Caki2 (cell line): Measurements from ENCODE around the gene BMAL1. TPM values are rescaled to one million over a fixed set of nuclear protein-coding genes. Genes with fewer than 3 reads are reported as not detected.

ENCODE experiments used
- DNase-seq: peaks from one replicate; pipeline ENCODE4 v3.0.0-alpha.2; 2015; ENCODE audit warnings: low read depth
- in situ Hi-C: cut with HindIII; loops from 2 replicates; pipeline ENCODE4 v1.10.0; 2016; ENCODE audit warnings: low sequenced_read_pairs, low pct_unique_long_range_greater_than_20kb, mixed read lengths
- total RNA-seq: library from RNA; depleted of rRNA; stranded (reverse); fragments of >200 nt; shearing (Covaris generic); gene quantifications from 2 replicates; pipeline ENCODE4 v1.2.3, GENCODE V29; 2014; ENCODE audit warnings: low replicate concordance

Gene BMAL1
- total RNA-seq, 1 experiment from 2014 or later, result 11.3 TPM

DNA sequence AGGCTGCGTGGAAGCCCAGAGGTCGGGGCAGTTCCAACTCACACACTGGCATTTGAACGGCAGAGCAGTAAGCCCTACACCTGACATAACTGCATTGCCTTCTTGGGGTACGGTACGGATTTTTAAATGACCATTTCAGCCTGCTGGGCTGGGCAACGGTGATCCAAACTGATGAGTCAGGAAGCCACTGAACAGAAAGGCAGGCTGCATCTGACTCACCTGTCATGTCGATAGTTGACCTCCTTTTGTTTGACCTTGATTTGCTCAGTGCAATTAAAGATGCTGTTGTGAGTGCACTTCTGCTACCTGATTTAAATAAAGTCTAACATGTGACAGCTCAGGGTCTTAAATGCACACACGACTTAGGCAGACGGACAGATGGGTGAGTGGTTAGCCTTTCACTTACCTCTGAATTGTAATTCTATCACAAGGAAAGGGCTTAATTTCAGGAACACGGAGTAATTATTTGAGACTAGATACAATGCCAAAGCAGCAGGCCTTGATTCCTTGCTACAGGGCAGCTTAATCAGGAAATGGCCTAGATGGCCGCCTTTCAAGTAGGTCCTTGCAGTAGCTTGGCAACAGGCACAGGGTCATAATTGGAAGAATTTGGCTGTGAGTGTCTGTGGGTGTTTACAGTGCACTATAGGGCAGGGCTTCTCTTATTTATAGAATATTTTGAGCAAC, 52.2 kb downstream of the BMAL1 start:
- DNase-seq, result no peak
- in situ Hi-C loops, result no loop called here

DNA sequence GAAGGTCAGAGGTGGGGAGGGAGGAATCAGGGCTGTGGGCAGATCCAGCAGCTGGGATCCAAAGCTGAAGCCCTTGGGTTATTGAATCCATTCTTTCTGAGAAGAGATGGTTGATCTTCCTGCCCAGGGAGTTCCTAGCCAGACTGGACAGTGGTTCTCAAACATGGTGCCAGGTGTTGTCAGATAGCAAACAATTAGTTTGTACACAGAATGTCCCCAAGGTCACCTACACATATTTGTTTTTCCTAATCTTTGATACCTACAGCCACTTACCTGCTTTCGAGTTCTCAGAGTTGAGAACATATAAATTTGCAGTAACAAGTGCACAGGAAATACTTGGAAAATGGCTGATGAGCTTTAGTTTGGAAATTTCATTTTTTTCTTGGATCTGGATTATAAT, 54.5 kb downstream of the BMAL1 start:
- in situ Hi-C loops, result no loop called here
- no peak for DNase-seq

DNA sequence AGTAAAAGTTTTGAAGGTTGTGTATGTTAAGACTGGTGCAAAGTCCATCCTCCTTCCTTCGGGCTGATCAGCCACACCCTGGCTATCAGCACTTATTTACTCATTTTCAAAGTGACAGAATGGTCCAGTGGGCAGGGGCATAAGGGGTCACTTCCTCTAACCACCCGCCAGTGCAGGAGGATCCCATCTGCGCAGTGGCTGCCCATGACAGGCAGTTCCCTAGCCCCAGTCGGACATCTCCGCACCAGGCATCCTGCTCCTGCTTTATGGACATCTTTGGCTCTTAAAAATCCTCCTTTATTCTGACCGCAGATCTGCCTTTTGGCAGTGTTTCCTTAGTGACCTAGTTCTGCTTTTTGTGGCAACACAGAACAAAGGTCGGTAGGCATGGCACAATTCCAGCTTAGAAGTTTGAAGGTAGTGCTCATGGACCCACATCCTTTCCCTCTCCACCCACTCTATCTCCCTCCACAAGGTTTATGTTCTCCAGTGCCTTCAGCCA, 55.9 kb downstream of the BMAL1 start:
- in situ Hi-C loops, result no loop called here
- DNase-seq, result peak; percentile 84

DNA sequence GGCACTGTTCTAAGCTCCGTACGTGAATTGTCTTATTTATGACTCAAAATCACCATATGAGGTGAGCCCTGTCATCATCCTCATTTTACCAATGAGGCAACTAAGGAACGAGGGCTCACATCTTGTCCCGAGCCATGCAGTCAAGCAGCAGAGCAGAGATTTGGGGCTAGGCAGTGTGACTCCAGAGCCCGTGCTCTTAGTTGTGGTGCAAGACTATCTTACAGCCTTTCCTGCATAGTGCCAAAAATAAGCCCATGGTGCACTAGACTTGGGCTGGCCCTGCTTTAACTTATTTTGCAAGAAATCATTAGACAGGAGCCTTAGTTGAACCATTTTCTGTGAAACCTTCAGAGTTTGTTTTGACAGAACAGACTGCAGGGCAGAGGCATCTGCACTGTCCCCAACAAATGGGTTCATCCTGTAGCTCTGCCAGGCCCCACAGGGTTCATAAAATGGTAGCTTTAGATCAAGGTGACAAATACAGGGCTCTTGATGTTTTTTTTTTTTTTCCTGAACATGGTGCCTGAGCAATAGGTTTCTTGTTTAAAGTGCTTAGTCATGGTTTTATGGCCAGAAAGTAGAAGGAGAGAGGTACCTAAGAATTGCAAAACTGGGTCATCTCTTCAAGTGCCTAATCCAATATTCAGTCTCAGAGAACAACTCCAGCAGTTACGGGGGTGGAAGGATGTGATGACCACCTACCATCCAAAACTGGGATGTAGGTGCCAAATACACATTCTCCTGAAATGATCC, 56.6 kb downstream of the BMAL1 start:
- in situ Hi-C loops, result no loop called here
- peak; percentile 56 for DNase-seq

DNA sequence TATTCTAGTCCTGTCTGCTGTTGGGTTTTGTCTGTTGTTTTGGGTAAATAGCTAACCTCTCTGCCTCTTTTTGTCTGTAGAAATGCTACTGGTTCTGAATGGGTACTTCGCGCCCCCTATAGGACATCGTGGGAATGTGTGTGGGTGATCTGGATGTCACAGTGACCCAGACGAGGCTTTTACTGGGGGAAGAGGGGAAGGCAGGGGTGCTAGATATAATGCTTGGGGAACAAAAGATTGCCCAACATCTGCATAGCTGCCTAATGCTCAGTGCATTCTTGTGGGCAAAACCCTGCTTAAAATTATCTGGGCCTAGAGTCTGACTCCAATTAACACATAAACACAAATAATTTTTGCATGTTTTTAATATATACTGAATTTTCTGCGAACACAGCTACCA, 57.7 kb downstream of the BMAL1 start:
- peak; percentile 72 for DNase-seq
- in situ Hi-C loops, result no loop called here

DNA sequence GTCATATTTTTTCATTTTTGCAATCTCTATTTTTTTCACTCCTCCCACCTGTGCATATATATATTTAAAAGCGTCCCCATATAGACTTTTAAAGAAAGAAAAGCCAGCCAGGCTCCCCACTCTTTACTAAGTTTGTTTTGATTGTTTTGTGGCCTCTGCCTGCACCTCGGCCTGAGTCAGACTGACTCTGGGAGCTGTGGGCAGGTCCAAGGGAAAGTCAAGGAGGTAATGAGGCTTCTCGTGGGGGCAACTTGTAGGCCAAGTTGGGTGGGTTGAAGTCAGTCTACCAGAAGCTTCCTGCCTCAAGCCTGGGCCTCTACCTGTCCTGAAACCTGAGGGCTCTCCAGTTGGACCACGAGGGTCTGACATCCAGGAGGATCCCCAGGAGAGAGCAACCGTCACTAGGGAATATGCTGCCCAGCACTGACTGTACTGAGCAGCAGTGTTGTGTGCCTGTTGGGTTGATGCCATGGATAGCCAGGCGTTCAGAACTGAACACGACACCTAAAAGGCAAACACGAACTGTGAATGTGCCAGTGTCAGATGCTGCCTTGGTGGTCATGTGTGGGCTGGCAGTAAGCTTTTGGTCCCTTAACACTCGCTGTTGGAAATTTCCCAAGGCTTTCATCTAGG, 58.8 kb downstream of the BMAL1 start:
- in situ Hi-C loops, result no loop called here
- peak; percentile 59 for DNase-seq

DNA sequence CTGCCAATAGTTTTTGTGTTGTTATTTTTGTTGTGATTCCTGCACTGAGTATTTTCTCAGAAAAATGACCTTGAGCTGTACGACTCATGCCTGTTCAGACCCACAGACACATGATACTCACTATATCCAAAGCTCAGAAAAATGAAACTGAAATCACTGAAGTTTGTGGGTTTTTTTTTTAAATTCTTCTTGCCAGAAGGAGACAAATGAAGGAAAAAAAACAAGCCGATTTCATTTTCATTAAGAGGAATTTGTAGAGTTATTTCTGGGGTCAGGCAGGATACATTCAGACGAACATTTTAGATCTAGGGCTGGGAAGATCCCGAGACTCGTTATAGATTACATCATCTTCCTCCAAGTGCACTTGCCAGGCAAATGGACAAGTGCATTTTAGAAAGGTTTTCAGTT, 60.4 kb downstream of the BMAL1 start:
- no peak for DNase-seq
- in situ Hi-C loops, result no loop called here

DNA sequence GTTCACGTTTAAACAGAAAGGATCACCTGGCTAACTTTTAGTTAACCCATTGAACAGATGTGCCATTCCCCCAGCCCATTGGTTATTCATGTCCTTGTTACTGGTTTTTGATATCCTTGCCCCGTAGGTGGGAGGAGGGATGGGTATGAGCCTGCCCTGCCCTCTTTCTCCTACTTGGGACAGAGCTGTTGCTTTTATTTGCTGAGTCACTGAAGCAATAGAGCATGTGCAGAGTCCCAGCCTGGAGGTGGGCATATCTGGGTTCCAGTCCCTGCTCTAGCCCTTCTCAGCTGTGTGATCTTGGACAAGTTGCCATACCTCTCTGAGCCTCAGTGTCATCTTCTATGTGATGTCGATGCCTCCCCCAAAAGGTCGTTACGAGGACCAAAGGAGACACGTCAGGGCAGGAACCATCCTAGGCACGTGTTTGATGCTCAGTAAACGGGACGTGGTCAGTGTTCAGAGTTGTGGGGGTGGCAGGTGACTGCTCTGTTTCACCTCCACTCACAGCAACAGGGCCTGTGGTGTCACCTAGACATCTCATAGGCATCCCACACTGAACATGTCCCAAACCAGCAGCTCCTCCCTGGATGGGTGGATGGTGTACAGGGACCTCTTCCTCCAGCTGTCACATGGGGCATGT, 61.0 kb downstream of the BMAL1 start:
- peak; percentile 86 for DNase-seq
- in situ Hi-C loops, result no loop called here

DNA sequence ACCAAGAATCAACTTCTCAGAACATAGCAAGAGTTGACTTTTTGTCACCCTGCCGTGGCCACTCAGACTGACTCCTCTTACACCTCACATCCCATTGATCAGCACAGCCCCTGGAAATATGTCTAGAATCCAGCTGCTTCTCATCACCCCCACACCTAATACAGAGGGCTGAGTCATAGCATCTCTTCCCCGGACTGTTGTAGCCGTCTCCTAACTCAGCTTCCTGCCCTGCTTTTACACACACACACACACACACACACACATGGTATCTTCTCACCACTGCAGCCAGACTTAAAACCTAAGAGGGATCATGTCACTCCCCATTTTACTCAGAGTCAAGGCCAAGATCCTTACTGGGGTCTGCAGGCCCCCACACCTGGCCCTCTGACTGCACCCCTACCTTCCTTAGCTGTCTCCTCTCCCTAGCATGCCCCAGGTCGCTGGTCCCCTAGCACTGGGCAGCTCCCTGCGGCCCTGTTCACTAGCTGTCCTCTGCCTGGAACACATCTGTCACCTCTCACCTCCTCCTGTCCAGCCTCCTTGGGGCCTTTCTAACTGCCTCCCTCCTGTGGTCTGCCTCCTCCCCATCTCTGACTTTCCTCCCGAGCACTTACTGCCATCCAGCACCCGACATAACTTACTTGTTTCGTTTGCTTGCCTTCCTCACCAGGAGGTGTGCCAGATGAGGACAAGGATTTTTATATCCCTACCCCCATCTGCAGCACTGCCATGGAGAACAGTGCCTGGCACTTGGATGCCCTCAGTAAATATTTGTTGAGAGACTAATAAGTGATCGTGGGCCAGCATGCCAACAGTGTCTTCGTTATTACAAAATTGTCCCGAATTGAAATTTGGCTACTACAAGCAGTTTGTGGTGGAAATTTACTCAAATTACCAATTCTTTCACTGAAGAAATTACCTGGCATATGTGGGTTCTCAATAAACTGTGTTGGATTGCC, 61.9 kb downstream of the BMAL1 start:
- in situ Hi-C loops, result no loop called here
- peak; percentile 79 for DNase-seq

DNA sequence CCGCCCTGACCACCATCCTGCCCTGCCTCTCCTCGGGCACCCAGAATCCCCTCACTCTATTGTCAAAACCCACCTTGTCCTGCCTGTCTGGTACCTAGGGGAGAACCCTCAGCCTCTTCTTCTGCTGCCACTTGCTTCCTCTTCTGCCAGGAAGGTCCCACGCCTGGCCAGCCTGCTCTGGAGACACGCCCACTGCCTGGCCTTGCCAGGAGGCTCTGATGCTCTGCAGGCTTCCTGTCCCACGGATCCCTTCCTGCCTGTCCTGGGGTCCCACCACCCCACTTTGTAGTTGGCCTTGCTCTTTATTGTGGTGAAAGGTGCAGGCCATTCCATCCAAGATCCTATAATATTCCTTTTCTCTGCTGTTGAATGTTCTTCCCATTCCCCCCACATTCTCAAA, 63.4 kb downstream of the BMAL1 start:
- in situ Hi-C loops, result no loop called here
- no peak for DNase-seq

DNA sequence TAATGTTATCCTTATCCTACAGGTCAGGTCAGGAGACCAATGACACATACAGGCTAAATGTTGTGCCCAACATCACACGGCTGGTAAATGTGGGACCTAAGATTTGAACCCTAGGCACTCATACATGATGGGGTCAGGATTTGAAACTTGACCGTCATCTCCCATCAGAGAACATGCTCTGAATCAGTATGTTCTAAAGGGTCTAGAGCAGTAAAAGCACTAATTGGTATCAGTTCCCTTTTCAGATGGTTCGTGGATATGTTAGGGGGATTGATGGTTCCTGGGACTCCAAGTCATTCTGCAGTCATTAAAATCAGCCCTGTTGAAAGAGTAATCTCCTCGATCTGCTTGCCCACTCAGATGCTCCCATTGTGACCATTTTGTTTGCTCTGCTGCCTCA, 65.5 kb downstream of the BMAL1 start:
- in situ Hi-C loops, result no loop called here
- no peak for DNase-seq

DNA sequence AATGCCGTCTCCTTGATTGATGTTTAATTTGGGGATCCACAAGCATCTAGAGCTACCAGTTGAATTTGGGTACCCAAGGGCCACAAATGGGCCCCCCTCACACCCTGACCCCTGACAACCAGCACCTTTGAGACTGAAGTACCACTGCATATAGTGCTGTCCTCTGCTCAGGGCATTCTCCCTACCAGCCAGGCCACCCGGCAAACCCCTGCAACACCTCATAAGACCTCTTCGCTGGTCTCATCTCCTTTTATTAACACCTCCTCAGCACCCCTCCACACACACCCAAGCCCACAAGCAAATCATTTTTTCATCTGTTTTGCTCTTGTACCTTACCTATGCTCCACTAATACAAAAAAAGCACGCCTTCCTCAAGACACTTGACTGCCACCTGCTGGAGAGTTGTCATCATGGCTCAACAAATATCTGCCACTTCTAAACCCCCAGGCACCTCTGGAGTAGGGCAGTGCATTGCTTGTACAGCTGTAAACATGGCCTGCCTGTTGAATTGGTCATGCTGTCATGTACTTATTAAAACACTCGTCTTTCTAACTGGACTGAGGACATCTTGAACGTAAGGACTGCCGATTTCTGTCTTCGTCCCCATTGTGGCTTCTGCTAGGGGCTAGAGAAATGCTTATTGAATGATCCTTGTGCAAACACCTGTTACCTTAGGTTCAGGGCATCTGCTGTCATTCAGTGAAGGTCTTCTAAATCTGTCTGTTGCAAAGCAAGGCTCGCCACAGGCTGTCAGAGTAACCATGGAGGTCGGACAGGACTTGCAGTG, 66.5 kb downstream of the BMAL1 start:
- in situ Hi-C loops, result no loop called here
- peak; percentile 82 for DNase-seq

DNA sequence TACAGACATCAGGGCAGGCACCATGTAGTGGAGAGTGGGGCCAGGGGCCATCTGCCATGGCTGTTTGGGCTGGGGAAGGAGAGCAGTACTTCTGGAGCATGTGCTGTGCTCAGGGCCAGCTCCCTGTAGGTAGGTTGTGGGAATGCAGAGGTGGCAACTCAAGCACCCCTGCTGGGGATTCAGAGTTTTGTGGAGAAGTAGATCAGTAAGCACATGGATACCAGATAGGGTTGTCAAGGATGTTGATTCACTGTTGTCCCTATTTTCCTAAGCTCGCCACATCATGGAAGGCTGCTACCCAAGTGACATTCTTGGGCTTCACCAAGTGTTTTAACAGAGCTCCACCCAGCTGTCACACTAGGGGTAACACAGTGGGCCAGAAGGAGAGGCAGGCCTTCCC, 67.2 kb downstream of the BMAL1 start:
- in situ Hi-C loops, result no loop called here
- no peak for DNase-seq

DNA sequence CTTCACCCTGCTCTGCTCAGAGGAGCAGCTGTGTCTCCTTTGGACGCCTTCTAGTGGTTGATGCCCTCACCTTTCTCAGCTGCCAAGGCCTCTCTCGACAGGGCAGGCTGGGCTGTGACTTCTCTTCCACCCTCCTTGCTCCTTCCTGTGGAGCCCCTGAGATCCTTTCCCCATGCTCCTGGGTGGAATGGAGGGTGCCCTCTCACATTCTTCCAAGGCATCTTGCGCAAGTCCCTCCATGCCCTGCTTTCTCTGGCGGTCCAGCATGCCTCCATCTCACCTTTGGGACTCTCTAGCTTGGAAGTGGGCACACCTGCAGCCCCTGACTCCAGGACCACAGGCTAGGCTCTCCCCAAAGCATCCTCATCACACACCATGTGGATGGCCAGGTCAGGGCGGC, 68.9 kb downstream of the BMAL1 start:
- in situ Hi-C loops, result no loop called here

DNA sequence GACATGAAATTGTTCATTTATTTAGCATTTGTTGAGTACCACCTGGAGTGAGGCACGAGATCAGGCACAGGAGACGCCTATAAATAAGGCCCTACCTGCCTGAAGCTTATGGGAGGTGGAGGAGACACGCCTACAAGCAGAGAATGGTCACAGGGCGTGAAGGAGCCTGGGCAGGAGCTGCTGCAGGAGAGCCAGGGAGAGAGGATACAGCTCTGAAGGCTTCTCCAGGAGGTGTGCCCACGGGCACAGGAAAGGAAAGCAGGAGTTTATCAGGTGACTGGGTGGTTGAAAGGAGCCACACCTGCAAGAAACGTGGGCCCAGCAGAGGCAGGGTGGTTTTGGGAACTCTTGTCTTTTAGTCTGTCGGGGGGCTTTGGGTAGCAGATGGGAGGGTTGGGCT, 70.3 kb downstream of the BMAL1 start:
- in situ Hi-C loops, result no loop called here
- DNase-seq, result no peak

More for the DNA sequence above, 68.9 kb downstream of the BMAL1 start:
- no peak for DNase-seq

DNA sequence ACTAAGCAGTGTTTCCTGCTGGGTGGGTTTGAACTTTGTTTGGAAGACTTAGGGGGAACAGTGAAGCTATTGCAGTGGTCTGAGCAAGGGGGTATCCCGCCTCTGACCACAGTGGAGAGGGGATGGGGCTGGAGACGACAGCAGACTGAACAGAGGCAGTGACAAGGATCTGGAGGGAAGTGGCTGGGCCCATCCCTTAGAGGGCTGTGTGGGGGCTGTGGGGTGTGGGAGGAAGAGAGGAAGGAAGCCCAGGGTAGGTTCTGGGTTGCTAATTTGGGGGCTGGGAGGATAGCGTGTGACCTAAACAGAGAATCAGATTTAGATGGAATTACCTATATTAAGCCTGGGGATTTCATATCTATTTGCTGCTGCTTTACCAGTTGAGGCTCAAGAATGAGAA, 70.7 kb downstream of the BMAL1 start:
- DNase-seq, result no peak
- in situ Hi-C loops, result no loop called here

DNA sequence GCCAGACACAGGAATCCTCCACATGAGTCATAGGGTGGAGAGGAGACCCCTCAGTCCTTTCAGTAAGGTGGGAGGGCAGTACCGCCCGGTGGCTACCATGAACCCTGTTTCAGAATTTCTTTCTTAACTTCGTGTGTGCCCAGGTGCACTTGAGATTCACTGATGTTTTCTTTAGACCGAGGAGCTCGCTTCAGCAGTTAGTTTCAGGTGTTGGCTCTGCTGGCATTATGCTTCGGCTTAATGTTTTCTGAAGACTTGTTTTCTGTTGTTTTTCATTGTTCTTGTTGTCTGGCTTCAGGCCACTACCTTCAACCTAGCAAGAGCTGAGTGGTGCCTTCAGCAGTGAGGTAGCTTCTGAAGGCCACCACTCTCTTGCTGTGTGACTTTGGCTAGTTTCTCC, 71.5 kb downstream of the BMAL1 start:
- in situ Hi-C loops, result no loop called here
- no peak for DNase-seq
